ENCODE results near the gene C1orf87. TPM values are rescaled to one million over a fixed set of nuclear protein-coding genes. Genes with fewer than 3 reads are reported as not detected.

The C1orf87 gene
- total and polyA plus RNA-seq, 10 donors = not detected

DNA sequence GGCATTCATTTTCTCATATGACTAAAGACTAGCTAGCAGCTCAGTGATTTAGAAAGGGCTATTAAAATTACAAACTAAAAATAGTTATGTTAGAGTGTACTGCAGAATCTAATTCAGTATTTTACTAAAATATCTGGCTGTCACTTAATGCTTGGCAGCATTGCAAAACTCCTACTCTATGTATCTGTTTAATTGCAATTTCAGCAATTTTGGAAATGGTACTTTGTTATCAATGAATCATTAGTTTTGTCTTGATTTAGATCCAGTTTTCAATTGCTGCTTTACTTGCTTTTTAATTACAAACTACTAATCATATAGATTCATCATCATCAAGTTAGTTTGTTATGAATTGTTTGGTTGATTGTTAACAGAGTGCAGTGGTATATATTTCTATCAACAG lies 19.2 kb downstream of the C1orf87 start:
- no peaks in the 10 kb centered on the region for H3K4me1 ChIP-seq
- H3K9me3 ChIP-seq = peaks cover 0 to 23% (median 7%) of the 10 kb centered on the region in 8 donors
- no peak overlapping the region for H3K4me3 ChIP-seq
- H3K27me3 ChIP-seq (replicated peaks in 1 of 7) = no peaks in the 10 kb centered on the region
- no peaks in the 10 kb centered on the region for H3K36me3 ChIP-seq
- intact Hi-C loops (cut with DNase I; ENCODE audit: low total_unique reads) = no loop called here
- H3K27ac ChIP-seq = no peak overlapping the region
- TF ChIP-seq POLR2AphosphoS5 (IDR thresholded peaks at IDR 0.05) = no peak
- TF ChIP-seq, protein P1, sequence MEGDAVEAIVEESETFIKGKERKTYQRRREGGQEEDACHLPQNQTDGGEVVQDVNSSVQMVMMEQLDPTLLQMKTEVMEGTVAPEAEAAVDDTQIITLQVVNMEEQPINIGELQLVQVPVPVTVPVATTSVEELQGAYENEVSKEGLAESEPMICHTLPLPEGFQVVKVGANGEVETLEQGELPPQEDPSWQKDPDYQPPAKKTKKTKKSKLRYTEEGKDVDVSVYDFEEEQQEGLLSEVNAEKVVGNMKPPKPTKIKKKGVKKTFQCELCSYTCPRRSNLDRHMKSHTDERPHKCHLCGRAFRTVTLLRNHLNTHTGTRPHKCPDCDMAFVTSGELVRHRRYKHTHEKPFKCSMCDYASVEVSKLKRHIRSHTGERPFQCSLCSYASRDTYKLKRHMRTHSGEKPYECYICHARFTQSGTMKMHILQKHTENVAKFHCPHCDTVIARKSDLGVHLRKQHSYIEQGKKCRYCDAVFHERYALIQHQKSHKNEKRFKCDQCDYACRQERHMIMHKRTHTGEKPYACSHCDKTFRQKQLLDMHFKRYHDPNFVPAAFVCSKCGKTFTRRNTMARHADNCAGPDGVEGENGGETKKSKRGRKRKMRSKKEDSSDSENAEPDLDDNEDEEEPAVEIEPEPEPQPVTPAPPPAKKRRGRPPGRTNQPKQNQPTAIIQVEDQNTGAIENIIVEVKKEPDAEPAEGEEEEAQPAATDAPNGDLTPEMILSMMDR (IDR thresholded peaks at IDR 0.05 in 8 of 11, conservative IDR thresholded peaks at IDR 0.05 in 3 of 11) = no peak
- no peak for TF ChIP-seq POLR2A (IDR thresholded peaks at IDR 0.05)
- DNase-seq = no peak

DNA sequence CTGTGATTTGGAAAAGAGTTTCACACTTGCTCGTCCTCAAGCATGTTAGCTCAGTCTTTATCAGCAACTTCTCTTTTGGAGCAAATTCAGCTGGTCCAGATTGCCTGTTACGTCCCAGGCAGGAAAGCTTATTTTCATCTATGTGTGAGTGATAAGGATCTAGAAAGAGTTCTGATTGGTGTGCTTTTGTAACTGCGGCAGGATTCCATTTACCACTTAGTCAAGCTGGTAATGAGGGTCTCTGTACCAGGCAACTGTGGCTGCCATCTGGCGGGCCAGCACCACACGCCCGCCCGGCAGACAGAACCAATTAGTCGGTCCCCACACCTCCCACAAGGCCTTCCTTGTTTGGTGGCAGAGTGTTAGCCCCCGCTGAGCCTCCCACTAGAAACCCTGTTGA lies 21.0 kb downstream of the C1orf87 start:
- Histone ChIP-seq H3K4me1 (no peaks in the 10 kb centered on the region), H3K4me3 (no peak overlapping the region), H3K36me3 (no peaks in the 10 kb centered on the region), H3K27me3 (replicated peaks in 1 of 7) (no peaks in the 10 kb centered on the region), H3K9me3 (peaks cover 0 to 36% (median 12%) of the 10 kb centered on the region in 8 donors), H3K27ac (no peak overlapping the region)
- TF ChIP-seq, protein P1 (IDR thresholded peaks at IDR 0.05 in 8 of 11, conservative IDR thresholded peaks at IDR 0.05 in 3 of 11) = no peak
- no peak for TF ChIP-seq POLR2AphosphoS5 (IDR thresholded peaks at IDR 0.05)
- TF ChIP-seq POLR2A (IDR thresholded peaks at IDR 0.05) = no peak
- 81 to 89% (median 88%) methylated on average over 9 of the region's 9 CpGs for WGBS, 5 donors
- intact Hi-C loops (cut with DNase I; ENCODE audit: low total_unique reads) = no loop called here
- no peak for DNase-seq

DNA sequence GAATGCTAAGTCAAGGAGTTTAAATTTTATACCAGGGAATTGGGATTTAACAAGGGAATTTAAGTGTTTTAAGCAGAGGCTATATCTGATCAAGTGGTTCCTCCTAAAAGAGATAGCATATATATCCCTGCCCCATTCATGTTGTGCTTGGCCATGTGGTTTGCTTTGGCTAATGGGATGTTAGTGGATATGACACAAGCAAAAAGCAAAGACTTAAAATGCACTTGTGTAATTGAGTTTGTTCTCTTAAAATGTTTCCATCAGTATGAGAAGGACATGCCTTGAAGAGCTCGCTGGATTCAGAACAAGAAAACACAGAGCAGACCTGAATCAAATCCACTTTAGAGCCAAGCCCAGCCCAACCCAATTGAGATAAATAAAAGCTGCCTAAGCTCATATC lies 22.4 kb downstream of the C1orf87 start:
- Histone ChIP-seq H3K9me3 (peaks cover 0 to 36% (median 12%) of the 10 kb centered on the region in 8 donors), H3K4me1 (no peaks in the 10 kb centered on the region), H3K4me3 (no peak overlapping the region), H3K27ac (no peak overlapping the region), H3K27me3 (replicated peaks in 1 of 7) (no peaks in the 10 kb centered on the region), H3K36me3 (no peaks in the 10 kb centered on the region)
- WGBS, 5 donors = 65 to 93% (median 89%) methylated on average over 1 of the region's 1 CpG
- TF ChIP-seq POLR2A (IDR thresholded peaks at IDR 0.05) = no peak
- TF ChIP-seq POLR2AphosphoS5 (IDR thresholded peaks at IDR 0.05) = no peak
- TF ChIP-seq, protein P1 (IDR thresholded peaks at IDR 0.05 in 8 of 11, conservative IDR thresholded peaks at IDR 0.05 in 3 of 11) = no peak
- intact Hi-C loops (cut with DNase I; ENCODE audit: low total_unique reads) = no loop called here
- DNase-seq = no peak

DNA sequence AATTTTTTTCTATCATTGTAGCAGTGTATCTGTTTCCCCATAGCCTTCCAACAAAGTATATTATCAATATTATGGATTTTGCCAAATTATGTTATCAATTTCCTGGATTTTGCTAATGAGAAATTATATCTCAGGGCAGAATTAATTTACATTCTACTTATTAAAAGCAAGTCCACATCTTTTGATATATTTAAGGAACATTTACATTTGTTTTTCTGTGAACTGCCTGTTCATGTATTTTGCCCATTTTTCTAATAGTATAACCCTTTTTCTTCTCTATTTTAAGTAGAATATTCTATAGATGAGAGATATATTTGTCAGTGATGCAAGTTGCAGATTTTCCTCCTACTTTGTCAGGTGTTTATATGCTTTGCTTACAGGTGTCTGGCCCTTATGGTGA lies 24.4 kb downstream of the C1orf87 start:
- no peaks in the 10 kb centered on the region for H3K4me1 ChIP-seq
- TF ChIP-seq POLR2AphosphoS5 (IDR thresholded peaks at IDR 0.05) (no peak), POLR2A (IDR thresholded peaks at IDR 0.05) (no peak)
- TF ChIP-seq, protein P1 (IDR thresholded peaks at IDR 0.05 in 8 of 11, conservative IDR thresholded peaks at IDR 0.05 in 3 of 11) = no peak
- no peak for DNase-seq
- no peak overlapping the region for H3K27ac ChIP-seq
- H3K4me3 ChIP-seq = no peak overlapping the region
- H3K9me3 ChIP-seq = peaks cover 0 to 36% (median 12%) of the 10 kb centered on the region in 8 donors
- intact Hi-C loops (cut with DNase I; ENCODE audit: low total_unique reads) = no loop called here
- no peaks in the 10 kb centered on the region for H3K36me3 ChIP-seq
- no peaks in the 10 kb centered on the region for H3K27me3 ChIP-seq (replicated peaks in 1 of 7)

All from spleen (tissue), 11 donors.